HG03575 (cell line): ENCODE results near the gene TEX13B.

Source experiments
- ATAC-seq: cut with Tn5 transposase; IDR thresholded peaks from one replicate; pipeline ENCODE4 v1.9.1; 2021; ENCODE audit not compliant: unreplicated experiment, insufficient number of reproducible peaks, low FRiP score; ENCODE audit errors: extremely low read depth

TEX13B gene

GRCh38 chrX:107982356-107982755 is at the start of gene TEX13B:
TSS of gene TEX13B (minus strand) at chrX:107982370. CDS start at chrX:107982127, 243 bp downstream.
- ATAC-seq, result no peak

- ATAC-seq, result peak; percentile 46
Measured at GRCh38 chrX:108029928-108030711, 48.0 kb upstream of the TEX13B start.

GRCh38 chrX:108028854-108029253 is 46.7 kb upstream of the TEX13B start:
- no peak for ATAC-seq

- no peak for ATAC-seq
Measured at GRCh38 chrX:108025954-108026600, 43.9 kb upstream of the TEX13B start.

GRCh38 chrX:108025376-108025775 is 43.2 kb upstream of the TEX13B start:
- ATAC-seq, result no peak

- ATAC-seq, result no peak
Measured at GRCh38 chrX:108022491-108023089, 40.4 kb upstream of the TEX13B start.

- ATAC-seq, result no peak
Measured at GRCh38 chrX:108020631-108021030, 38.5 kb upstream of the TEX13B start.

GRCh38 chrX:108019382-108019875 is 37.3 kb upstream of the TEX13B start:
- ATAC-seq, result no peak

- ATAC-seq, result no peak
Measured at GRCh38 chrX:108018656-108019381, 36.6 kb upstream of the TEX13B start.

- ATAC-seq, result no peak
Measured at GRCh38 chrX:108001218-108001814, 19.1 kb upstream of the TEX13B start.

GRCh38 chrX:108000751-108001150 is 18.6 kb upstream of the TEX13B start:
- no peak for ATAC-seq

- ATAC-seq, result no peak
Measured at GRCh38 chrX:107996124-107996523, 14.0 kb upstream of the TEX13B start.

GRCh38 chrX:107985033-107985432 is 2.9 kb upstream of the TEX13B start:
- no peak for ATAC-seq

- no peak for ATAC-seq
Measured at GRCh38 chrX:107979534-107979933, 2.6 kb downstream of the TEX13B start.

- ATAC-seq, result no peak
Measured at GRCh38 chrX:107978707-107979307, 3.4 kb downstream of the TEX13B start.

GRCh38 chrX:107978071-107978470 is 4.1 kb downstream of the TEX13B start:
- ATAC-seq, result no peak

- no peak for ATAC-seq
Measured at GRCh38 chrX:107971636-107972035, 10.5 kb downstream of the TEX13B start.

- ATAC-seq, result no peak
Measured at GRCh38 chrX:107970073-107970472, 12.1 kb downstream of the TEX13B start.

GRCh38 chrX:107968623-107969022 is 13.5 kb downstream of the TEX13B start:
- ATAC-seq, result no peak
